CD4-positive, alpha-beta T cell treated with Interleukin-4 for 4 hours (primary cell): ENCODE data around the gene LCN9.

ENCODE experiments used
- DNase-seq: peaks from one replicate; pipeline ENCODE4 v3.0.0-alpha.2; 2020

LCN9 gene

DNA sequence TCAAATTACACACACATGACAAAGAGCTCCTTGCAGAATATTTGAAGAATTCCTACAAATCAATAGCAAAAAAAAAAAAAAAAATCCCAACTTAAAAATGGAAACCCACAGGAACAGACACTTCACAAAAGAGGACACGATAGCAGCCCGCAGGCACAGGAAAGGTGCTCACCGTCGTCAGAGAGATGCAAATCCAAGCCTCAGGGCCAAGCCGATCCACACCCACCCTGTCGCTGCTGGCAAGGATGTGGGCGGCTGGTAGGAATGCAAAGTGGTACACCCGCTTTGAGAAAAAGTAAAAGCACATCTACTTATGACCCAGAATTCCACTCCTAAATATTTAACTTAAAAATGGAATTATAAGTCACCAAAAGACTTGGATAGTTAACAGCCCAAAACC, 10.8 kb downstream of the LCN9 start:
- DNase-seq = no peak

- DNase-seq = no peak
Observed at GRCh38 chr9:135674977-135675376, 11.9 kb downstream of the LCN9 start.

DNA sequence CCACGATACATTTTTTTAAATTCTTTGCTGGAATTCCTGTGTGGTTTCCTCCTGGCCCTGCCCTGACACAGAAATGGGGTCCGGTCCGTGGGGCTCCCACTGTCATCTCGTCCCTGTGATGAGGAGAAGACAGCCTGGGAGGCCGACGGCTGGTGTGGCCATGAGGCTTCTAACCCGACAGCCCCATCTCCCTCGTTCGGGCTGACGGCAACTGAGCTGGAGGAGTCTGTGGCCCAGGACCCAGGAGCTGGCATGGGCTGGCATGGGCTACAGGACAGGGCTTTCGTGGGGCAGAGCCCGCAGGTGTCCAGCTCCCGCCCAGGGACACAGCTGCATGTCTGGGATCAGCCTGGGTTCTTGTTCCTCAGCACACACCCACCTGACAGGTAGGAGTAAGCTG, 13.8 kb downstream of the LCN9 start:
- no peak for DNase-seq

GRCh38 chr9:135677641-135678168, 14.6 kb downstream of the LCN9 start:
- no peak for DNase-seq

GRCh38 chr9:135678236-135679017, 15.3 kb downstream of the LCN9 start:
- DNase-seq = no peak

- no peak for DNase-seq
Observed at GRCh38 chr9:135680056-135680455, 16.9 kb downstream of the LCN9 start.

DNA sequence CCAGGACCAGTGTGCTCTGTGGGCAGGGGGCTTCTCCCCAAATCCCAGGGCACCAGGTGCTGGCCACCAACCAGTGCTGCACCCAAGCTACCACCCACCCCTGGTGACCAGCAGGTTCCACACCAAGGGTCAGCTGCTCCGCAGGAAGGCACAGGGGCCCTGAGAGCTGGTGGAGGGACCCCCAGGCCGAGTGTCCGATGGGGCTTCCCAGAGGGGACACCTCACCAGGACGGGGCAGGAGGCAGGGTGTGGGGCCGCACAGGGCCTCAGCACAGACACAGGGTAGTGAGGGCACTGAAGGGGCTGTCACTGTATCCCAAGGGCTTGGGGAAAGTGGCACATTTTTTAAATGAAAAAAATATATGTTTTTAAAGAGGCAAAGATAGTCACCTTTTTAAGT, 18.1 kb downstream of the LCN9 start:
- no peak for DNase-seq

DNA sequence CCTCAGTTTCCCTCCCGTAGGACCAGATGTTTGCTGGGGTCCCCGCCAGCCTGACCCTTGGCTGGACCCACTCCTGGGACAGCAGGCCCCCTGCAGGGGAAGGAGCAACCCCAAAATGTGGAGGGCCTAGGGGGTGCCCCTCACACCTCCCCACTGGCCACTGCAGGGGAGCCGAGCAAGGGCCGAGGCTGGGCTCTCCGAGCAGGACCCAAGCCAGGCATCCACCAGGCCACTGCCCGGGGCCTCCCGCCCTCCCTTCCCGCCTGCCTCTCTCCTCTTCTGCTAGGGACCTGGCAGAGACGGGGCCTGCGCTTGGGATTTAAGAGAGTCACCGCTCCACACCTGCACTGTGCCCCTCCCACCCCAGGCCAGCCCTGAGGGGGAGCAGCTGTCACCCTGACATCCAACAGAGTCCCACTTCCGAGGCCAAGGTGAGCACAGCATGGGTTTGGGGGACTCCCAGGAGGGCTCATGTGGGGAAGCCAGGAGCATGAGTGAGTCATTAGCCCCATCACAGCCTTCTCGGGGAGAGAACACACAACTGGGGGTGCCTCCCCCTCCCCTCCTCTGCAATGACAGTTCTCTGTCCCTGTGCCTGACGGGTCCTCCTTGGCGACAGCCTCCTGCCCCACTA, 20.4 kb downstream of the LCN9 start:
- no peak for DNase-seq

DNA sequence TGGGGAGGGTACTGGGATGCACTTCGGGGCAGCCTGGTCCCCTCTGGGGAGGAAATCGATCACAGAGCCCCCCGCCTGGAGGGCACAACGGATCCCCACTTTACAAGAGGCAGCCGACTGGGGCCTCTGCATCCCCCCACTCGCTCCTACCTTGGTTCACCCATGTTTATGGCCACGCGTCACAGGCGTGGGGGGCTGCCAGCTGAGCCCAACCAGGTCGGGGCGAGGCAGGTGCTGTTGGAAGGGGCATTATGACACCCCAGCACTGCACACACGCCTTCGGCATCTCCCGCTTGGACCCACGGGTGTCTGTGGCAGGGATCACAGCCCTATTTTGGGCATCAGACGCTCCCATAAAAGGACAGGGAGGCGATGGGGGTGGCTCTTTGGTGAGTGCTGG, 21.6 kb downstream of the LCN9 start:
- no peak for DNase-seq

DNA sequence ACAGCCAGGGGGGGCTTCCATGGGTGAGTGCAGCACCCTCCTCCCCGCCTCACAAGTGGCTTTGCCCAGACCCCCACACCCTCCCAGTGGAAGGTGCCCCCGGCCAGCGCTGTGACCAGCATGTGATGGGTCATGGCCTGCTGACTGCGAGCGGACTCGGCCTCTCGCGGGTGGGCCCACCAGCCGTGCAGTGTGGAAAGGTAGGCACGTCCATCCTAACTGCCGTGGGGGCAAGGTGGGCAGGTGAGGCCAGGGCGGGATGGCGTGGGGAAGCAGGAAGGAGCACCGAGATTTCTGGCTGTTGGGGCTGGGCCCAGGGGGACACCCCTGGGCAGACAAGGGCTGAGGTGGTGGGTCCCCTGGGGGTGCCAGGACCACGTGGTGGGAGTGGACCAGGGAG, 24.1 kb downstream of the LCN9 start:
- no peak for DNase-seq

GRCh38 chr9:135689011-135689410, 25.9 kb downstream of the LCN9 start:
- no peak for DNase-seq

DNA sequence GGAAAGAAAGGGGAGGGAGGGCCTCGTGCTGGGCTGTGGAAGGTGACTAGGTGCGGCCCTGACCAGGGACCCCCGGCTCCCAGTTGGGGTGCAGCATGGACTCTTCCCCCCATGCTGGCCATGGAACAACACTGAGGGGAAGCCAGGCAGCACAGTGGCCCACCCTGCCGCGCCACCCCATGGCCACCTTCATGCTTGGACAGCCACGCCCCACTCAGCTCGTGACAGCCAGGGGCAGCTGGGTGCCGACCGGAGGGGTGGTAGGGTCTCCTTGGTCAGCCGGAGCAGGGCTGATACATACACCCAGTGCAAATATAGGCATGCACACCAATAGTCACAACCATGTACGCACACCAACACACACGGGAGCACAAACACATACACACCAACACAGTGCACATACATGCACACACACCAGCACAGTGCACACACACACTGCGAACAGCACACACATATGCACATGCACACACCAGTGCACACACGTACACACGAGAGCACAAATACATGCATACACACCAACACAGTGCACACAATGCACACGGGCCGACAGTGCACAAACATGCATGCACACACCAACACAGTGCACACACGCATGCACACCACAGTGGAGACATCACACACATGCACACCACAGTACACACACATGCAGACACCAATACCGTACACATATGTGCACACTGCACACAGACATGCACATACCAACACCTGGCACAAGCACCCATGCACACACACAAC, 27.9 kb downstream of the LCN9 start:
- DNase-seq = no peak

- no peak for DNase-seq
Observed at GRCh38 chr9:135692410-135692809, 29.3 kb downstream of the LCN9 start.

- no peak for DNase-seq
Observed at GRCh38 chr9:135693265-135693664, 30.2 kb downstream of the LCN9 start.

DNA sequence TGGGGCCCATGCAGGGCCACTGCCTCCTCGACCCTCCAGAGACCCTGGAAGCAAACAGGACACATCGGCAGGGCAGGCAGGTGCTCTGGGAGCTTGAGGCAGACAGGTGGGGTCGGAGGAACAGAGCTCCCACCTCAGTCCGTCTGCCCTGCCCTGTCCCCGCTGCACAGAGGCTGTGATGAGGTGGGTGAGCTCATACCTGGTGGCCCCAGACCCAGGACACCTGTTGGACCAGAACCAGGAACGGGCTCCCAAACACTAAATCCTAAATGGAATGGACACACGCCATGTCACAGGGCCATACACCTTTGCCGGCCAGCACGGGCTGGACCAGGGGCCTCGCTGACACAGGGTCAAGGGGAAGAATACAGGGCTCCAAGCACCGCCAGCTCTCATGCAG, 30.7 kb downstream of the LCN9 start:
- DNase-seq = no peak

DNA sequence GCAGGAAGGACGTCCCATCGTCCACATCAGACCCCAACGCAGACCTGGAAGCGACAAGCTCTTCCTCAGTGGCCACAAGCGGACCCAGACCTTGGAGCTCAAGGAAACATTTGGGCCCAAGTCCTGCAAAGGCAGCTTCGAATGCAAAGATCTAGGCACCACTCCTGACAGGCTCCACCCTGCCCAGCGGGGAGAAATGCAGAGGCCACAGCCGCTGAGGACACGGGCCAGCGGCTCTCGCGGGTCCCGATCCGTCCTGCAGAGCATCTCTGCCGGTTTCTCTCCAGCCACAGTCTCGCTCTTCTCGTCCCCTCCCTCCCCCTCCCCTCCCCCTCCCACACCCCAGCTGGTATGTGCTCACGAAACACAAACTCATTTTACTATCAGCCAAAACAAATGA, 31.3 kb downstream of the LCN9 start:
- DNase-seq = no peak

DNA sequence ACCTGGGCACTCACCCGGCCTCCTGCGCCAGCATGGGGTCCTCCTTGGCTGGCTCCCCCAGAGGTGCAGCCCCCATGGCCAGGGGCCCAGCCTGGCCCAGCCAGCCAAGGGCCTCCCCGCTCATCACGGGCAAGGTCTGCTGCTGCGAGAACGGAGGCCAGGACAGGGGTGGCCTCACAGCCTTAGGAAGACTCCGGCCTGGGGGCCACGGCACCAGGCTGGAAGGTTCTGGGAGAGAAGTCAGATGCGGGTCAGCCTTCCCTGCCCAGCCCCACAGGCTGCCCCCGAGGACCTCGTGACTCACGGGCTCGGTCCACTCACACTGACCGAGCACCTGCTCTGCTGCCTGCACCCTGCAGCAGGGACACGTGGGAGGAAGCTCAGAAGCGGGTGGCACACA, 31.9 kb downstream of the LCN9 start:
- DNase-seq = no peak

DNA sequence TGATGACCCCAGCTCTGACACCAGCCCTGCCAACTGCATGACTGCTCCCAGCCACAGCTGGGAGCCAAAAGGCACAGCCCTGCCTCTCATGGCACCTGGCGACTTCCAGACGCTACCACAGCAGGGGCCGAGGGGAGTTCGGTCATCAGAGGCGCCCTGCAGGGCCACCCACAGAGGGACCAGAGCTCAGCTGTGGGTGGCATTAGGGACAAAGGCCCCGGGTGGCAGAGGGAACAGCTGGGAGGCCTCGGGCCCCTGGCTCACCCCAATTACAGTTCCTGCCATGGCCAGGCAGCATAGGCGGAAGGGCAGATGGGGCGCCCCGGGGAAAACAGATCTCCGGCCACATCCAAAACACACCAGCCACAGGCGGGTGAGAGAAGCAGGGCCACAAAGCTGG, 32.5 kb downstream of the LCN9 start:
- no peak for DNase-seq

- no peak for DNase-seq
Observed at GRCh38 chr9:135696446-135696845, 33.3 kb downstream of the LCN9 start.

DNA sequence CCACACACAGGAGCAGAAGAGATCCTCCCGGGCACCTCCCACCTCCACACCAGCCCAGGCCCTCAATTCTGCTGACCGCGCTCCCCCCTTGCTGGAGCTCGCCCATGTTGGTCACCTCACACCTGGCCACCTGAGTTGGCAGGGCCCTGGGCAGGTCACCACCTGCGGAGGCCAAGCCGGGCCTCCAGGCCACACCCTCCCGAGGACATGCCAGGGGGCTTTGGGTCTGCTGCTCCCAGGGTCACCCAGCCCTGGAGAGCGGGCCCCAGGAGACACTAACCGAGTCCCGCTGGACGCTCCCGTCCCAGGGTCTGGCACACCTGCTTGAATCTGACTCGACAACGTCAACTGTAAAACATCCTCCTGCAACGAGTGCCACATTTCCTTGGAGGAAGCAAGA, 34.1 kb downstream of the LCN9 start:
- no peak for DNase-seq

GRCh38 chr9:135698236-135698635, 35.1 kb downstream of the LCN9 start:
- DNase-seq = no peak

DNA sequence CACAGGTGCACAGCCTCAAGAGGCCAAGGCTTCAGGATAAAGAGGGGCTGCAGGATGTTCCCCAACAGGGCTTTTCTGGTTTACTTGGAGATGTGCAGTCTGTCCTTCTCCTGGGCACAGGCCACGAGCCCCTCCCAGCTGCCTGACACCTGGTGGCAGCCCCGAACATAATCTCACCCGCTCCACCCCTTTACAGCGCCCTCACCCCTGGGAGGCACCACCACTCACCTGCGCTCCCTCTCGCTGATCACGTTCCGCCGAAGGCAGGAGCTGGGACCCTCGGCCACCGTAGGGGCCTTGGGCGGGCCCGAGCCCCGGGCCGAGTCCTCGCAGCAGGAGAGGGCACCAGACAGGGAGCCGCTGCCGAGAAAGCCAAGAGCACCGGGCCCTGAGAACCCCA, 35.7 kb downstream of the LCN9 start:
- no peak for DNase-seq

GRCh38 chr9:135699440-135699839, 36.3 kb downstream of the LCN9 start, which contains the start of gene SOHLH1:
SOHLH1 (minus strand) TSS chr9:135699481; CDS start chr9:135699467, 14 bp downstream.
- no peak for DNase-seq

DNA sequence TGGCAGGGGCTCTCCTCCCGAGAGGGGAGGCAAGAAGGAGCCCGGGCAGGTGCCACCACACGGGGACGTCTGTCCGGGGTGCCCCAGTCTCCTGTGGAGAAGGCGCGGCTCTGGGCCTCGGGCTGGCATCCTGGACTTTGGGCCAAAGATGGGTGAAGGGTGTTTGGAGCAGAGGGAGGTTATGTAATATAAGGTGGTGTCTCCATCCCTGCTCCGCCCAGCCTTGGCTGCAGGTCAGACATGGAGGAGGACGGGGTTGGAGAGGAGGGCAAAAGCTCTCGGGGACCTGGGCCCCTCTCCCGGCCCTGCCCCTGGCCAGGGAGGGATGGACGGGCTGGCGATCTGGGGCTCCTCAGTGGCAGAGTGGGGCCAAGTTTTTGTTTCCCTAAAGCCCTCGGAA, 37.4 kb downstream of the LCN9 start:
- DNase-seq = no peak
